Stimulated activated naive B cell treated with anti-CD40 and anti-IgM and Interleukin-4, amounts not matched to agents 10 μg/mL and 1 μg/mL and 100 μg/mL, for 72 hours (primary cell): ENCODE data around the gene SLC30A2.
A peak's percentile ranks its signal among the peaks of the same experiment; 100 is the strongest.
"Not testable (repeated sequence)": the region's sequence is repeated elsewhere in the genome, so short reads cannot be mapped to it uniquely, and the experiment has no call there.

ENCODE experiments used
- ATAC-seq, 2 donors: fragments of 150-1000 bp; cut with Tn5 transposase; replicated peaks; 2 replicates each; pipeline ENCODE4 v1.10.0; 2021; ENCODE audit warnings: moderate library complexity in 1 of 2
- DNase-seq: peaks from one replicate; pipeline ENCODE4 v3.0.0; 2021
- H3K27ac Mint-ChIP-seq: one replicate; pipeline ENCODE4 v1.8.0; 2022; ENCODE audit warnings: mild to moderate bottlenecking, mixed read lengths
- H3K27me3 Mint-ChIP-seq, 2 donors: one replicate each; pipeline ENCODE4 v1.8.0; 2022; ENCODE audit warnings: mixed read lengths in 2 of 2
- H3K36me3 Mint-ChIP-seq, 2 donors: one replicate each; pipeline ENCODE4 v1.8.0; 2022; ENCODE audit warnings: mixed read lengths in 2 of 2, mild to moderate bottlenecking in 1 of 2
- H3K4me1 Mint-ChIP-seq, 2 donors: one replicate each; pipeline ENCODE4 v1.8.0; 2022; ENCODE audit warnings: mixed read lengths in 2 of 2, mild to moderate bottlenecking in 1 of 2
- H3K4me3 Mint-ChIP-seq, 2 donors: one replicate each; pipeline ENCODE4 v1.8.0; 2022; ENCODE audit warnings: mild to moderate bottlenecking in 2 of 2, mixed read lengths in 2 of 2, moderate library complexity in 1 of 2
- H3K9me3 Mint-ChIP-seq, 2 donors: one replicate each; pipeline ENCODE4 v1.8.0; 2022; ENCODE audit warnings: mixed read lengths in 2 of 2, mild to moderate bottlenecking in 1 of 2

Gene SLC30A2, protein sequence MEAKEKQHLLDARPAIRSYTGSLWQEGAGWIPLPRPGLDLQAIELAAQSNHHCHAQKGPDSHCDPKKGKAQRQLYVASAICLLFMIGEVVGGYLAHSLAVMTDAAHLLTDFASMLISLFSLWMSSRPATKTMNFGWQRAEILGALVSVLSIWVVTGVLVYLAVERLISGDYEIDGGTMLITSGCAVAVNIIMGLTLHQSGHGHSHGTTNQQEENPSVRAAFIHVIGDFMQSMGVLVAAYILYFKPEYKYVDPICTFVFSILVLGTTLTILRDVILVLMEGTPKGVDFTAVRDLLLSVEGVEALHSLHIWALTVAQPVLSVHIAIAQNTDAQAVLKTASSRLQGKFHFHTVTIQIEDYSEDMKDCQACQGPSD

DNA sequence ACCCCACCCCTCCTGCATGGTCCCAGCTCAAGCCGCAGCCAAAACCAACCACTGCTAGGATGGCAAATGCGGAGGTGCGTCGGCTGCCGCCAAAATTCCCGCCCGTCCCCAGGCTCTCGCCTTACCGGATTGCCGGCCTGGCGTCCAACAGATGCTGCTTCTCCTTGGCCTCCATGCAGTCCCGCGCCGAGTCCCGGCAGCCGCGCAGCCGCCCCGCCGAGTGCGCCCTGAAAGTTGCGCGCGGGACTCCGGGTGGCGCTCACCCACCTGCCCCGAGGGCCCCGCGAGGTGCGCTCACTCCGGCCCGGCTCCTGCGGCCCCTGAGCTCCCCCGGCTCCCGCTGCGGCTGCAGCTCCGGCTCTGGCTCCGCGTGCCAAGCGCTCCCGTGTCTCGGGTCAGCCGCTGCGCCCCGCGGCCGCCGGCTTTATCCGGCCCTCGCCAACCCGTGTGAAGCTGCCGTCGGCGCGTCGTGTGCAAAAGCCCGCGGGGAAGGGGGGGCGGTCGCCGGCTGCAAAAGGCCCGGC, at the start of gene SLC30A2:
Gene SLC30A2, minus strand, starts transcription at position 397 of the 524 bp plus-strand sequence. Its CDS starts 222 bp downstream, at position 175.
- Mint-ChIP-seq H3K27me3 (peaks cover 64 to 91% of the 10 kb centered on the region in 2 donors), H3K4me3 (peak within 1 kb of the TSS in 1 of 2 donors; percentile 55), H3K4me1 (peaks cover 5 to 12% of the 10 kb centered on the region in 2 donors), H3K9me3 (no peaks in the 10 kb centered on the region), H3K27ac (peak within 1 kb of the TSS; percentile 42), H3K36me3 (no peaks in the 10 kb centered on the region)
- ATAC-seq, result no peak
- no peak for DNase-seq

- DNase-seq, result no peak
- Mint-ChIP-seq H3K27ac (no peak overlapping the region), H3K4me3 (no peak overlapping the region), H3K27me3 (peaks cover 23 to 40% of the 10 kb centered on the region in 2 donors), H3K4me1 (no peaks in the 10 kb centered on the region), H3K9me3 (no peaks in the 10 kb centered on the region), H3K36me3 (no peaks in the 10 kb centered on the region)
- ATAC-seq, result no peak
These were observed 48.9 kb upstream of the SLC30A2 start for GRCh38 chr1:26094677-26095383.

- no peaks in the 10 kb centered on the region for H3K36me3 Mint-ChIP-seq
These were observed 48.3 kb upstream of the SLC30A2 start for GRCh38 chr1:26094076-26094669.

GRCh38 chr1:26093569-26093968, 47.7 kb upstream of the SLC30A2 start:
- ATAC-seq, H3K9me3 Mint-ChIP-seq, DNase-seq, H3K4me1 Mint-ChIP-seq, H3K27ac Mint-ChIP-seq, H3K36me3 Mint-ChIP-seq, H3K4me3 Mint-ChIP-seq: not testable (repeated sequence)
- H3K27me3 Mint-ChIP-seq, result peaks cover 23 to 40% of the 10 kb centered on the region in 2 donors

More at GRCh38 chr1:26094076-26094669, 48.3 kb upstream of the SLC30A2 start:
- Mint-ChIP-seq H3K9me3 (no peaks in the 10 kb centered on the region), H3K4me3 (no peak overlapping the region), H3K27me3 (peaks cover 23 to 40% of the 10 kb centered on the region in 2 donors), H3K27ac (no peak overlapping the region), H3K4me1 (no peaks in the 10 kb centered on the region)
- DNase-seq (no peak), ATAC-seq (no peak)

DNA sequence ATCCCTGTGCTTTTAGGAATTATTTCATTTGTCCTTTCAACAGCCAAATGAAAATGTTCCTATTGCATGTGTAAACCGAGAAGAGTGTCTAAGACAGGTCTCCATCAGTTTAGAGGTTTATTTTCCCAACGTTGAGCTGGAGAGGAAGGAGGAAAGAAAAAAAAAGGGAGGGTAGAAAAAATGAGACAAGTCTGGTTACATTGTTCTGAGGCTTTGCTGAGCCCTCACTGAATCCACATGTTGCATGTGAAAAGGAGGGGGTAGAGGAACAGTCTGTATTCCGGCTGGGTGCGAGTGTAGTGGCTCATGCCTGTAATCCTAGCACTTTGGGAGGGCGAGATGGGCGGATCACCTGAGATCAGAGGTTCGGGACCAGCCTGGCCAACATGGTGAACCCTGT, 46.5 kb upstream of the SLC30A2 start:
- no peaks in the 10 kb centered on the region for H3K9me3 Mint-ChIP-seq
- H3K4me1 Mint-ChIP-seq, result no peaks in the 10 kb centered on the region
- no peak for ATAC-seq
- no peak overlapping the region for H3K27ac Mint-ChIP-seq
- DNase-seq, result no peak
- H3K4me3 Mint-ChIP-seq, result no peak overlapping the region
- peaks cover 23 to 40% of the 10 kb centered on the region in 2 donors for H3K27me3 Mint-ChIP-seq
- H3K36me3 Mint-ChIP-seq, result no peaks in the 10 kb centered on the region

DNA sequence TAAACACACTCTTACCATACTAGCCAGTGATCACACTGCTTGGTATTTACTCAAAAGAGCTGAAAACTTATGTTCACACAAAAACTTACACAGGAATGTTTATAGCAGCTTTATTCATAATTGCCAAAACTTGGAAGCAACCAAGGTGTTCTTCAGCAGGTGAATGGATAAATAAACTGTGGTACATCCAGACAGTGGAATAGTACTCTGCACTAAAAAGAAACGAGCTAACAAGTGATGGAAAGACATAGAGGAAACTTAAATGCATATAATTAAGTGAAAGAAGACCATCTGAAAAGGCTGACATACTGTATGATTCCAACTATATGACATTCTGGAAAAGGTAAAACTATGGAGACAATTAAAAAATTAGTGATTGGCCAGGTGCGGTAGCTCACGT, 45.0 kb upstream of the SLC30A2 start:
- Mint-ChIP-seq H3K27me3 (peaks cover 26 to 34% of the 10 kb centered on the region in 2 donors), H3K4me3 (no peak overlapping the region)
- ATAC-seq, result no peak

DNA sequence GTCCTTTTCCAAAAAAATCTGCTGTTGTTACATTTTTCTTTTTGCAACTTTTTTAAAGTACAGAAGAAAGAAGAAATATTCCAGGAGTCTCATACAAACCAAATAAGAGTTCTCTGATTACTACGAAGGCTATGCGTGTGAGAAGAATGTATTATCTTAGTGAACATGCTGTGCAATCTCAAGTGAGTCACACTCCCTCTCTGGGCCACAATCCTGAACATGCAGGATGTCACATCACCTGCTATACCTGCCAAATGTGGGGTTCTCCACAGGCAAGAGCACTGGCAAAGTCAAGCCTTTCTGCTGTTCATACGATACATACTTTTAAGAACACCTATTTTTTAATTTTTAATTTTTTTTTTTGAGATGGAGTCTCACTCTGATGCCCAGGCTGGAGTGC, 43.2 kb upstream of the SLC30A2 start:
- Mint-ChIP-seq H3K36me3 (no peaks in the 10 kb centered on the region), H3K27me3 (peaks cover 38 to 46% of the 10 kb centered on the region in 2 donors), H3K4me1 (no peaks in the 10 kb centered on the region), H3K27ac (no peak overlapping the region), H3K9me3 (no peaks in the 10 kb centered on the region), H3K4me3 (no peak overlapping the region)
- ATAC-seq, result no peak
- no peak for DNase-seq

More for the DNA sequence above, 45.0 kb upstream of the SLC30A2 start:
- Mint-ChIP-seq H3K4me1 (no peaks in the 10 kb centered on the region), H3K9me3 (no peaks in the 10 kb centered on the region), H3K36me3 (no peaks in the 10 kb centered on the region), H3K27ac (no peak overlapping the region)
- no peak for DNase-seq

- Mint-ChIP-seq H3K27ac (no peak overlapping the region), H3K9me3 (no peaks in the 10 kb centered on the region), H3K4me1 (no peaks in the 10 kb centered on the region), H3K27me3 (peaks cover 17 to 18% of the 10 kb centered on the region in 2 donors), H3K36me3 (no peaks in the 10 kb centered on the region), H3K4me3 (no peak overlapping the region)
- DNase-seq (no peak), ATAC-seq (no peak)
These were observed 38.9 kb upstream of the SLC30A2 start for GRCh38 chr1:26084844-26085243.

- Mint-ChIP-seq H3K9me3 (no peaks in the 10 kb centered on the region), H3K27me3 (peaks cover 17 to 18% of the 10 kb centered on the region in 2 donors), H3K4me1 (no peaks in the 10 kb centered on the region), H3K4me3 (no peak overlapping the region), H3K36me3 (no peaks in the 10 kb centered on the region), H3K27ac (no peak overlapping the region)
- DNase-seq (no peak), ATAC-seq (no peak)
These were observed 38.2 kb upstream of the SLC30A2 start for GRCh38 chr1:26084091-26084561.

DNA sequence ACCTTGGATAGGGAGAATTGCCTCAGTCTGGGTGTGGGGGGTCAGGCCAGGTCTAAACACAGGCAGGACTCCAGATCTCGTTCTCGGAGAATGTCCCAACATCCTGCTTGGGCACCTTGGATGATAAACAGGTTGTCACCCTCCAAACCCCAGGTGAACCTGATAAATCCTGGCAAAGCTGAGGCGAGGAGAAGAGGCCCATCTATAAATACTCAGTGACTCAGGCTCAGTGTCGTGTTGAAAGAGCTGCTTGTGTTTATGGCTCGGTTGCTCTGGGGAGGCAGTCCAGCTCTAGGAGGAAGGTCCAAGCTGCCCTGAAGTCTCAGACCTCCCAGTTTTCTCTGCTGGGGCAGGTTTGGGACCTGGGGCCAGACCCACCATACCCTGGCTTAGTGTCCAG, 37.3 kb upstream of the SLC30A2 start:
- Mint-ChIP-seq H3K4me3 (no peak overlapping the region), H3K4me1 (no peaks in the 10 kb centered on the region), H3K27ac (no peak overlapping the region), H3K27me3 (peaks cover 18 to 22% of the 10 kb centered on the region in 2 donors), H3K9me3 (no peaks in the 10 kb centered on the region), H3K36me3 (no peaks in the 10 kb centered on the region)
- DNase-seq (no peak), ATAC-seq (no peak)

- no peaks in the 10 kb centered on the region for H3K36me3 Mint-ChIP-seq
- H3K4me3 Mint-ChIP-seq, result no peak overlapping the region
- ATAC-seq (no peak), DNase-seq (no peak)
- peaks cover 18 to 22% of the 10 kb centered on the region in 2 donors for H3K27me3 Mint-ChIP-seq
- H3K27ac Mint-ChIP-seq, result no peak overlapping the region
- H3K9me3 Mint-ChIP-seq, result no peaks in the 10 kb centered on the region
- no peaks in the 10 kb centered on the region for H3K4me1 Mint-ChIP-seq
These were observed 36.1 kb upstream of the SLC30A2 start for GRCh38 chr1:26082020-26082350.

DNA sequence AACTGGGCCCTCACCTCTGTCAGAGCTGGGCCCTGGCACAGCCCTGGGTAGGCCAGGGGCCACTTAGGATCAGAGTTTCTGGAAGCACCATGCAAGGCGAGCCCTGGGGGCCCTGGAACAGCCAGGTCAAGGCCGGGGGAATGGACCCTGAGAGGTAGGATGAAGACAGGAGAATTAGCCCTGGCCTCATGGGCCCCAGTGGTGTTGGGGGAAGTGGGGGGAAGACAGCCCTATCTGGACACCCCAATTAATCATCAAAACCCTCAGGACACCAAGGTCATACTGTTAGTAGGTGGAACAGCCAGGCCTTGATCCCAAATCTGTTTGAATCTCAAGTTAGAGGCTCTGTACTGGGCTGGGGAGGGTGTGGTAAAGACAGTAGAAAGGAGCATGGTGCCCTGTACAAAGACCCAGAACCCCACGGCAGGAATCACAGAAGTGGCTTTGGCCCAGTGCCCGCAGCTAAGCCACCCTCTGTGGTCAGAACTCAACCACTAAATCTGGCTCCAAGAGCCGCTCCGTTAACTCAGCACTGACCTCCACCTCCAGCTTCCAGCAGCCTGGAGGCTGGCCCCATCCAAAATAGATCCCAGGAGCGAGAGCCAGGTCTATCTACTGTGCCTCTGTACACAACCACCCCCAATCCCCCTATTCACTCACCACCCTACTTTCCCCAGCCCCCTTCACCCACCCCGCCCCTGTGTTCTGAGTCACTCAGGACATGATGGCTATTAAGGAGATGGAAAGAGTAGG, 35.5 kb upstream of the SLC30A2 start:
- Mint-ChIP-seq H3K4me1 (no peaks in the 10 kb centered on the region), H3K36me3 (no peaks in the 10 kb centered on the region), H3K4me3 (no peak overlapping the region)

DNA sequence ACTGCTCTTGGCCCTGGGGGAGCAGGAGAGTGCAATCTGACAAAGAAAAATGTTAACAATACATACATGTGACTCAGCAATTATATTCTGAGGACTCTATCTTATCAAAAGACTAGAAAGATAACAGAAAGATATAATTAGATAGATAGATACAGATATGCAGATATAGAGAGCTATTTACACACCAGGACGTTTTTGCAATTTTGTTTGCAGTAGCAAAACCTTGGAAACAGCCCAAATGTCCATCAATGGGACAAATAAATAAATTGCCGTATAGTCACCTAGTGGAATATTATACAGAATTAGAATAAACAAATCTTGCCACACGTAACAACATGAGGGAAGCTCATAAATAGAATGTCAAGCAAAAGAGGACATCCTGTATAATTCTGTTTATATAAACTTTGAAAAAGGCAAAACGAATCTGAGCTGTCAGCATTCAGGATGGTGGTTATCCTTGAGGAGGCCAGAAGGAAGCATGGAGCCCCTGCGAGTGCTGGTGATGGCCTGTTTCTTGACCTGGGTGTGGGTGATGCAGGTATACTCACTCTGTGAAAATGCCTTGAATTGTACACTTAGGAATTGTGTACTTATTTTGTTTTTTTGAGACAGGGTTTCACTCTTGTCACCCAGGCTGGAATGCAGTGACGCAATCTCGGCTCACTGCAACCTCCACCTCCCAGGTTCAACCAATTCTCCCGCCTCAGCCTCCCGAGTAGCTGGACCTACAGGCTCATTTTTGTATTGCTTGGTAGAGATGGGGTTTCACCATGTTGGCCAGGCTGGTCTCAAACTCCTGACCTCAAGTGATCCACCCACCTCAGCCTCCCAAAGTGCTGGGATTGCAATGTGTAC, 34.3 kb upstream of the SLC30A2 start:
- Mint-ChIP-seq H3K4me1 (no peaks in the 10 kb centered on the region), H3K27ac (no peak overlapping the region), H3K36me3 (no peaks in the 10 kb centered on the region), H3K9me3 (no peaks in the 10 kb centered on the region), H3K4me3 (no peak overlapping the region), H3K27me3 (peaks cover 28 to 31% of the 10 kb centered on the region in 2 donors)
- DNase-seq, result no peak
- no peak for ATAC-seq

More for the DNA sequence above, 35.5 kb upstream of the SLC30A2 start:
- DNase-seq (no peak), ATAC-seq (no peak)
- Mint-ChIP-seq H3K9me3 (no peaks in the 10 kb centered on the region), H3K27ac (no peak overlapping the region), H3K27me3 (peaks cover 23 to 25% of the 10 kb centered on the region in 2 donors)
